Tibial artery (tissue), 4 donors: ENCODE data around the gene TLK1.

Source experiments
- DNase-seq, 2 donors: peaks; one replicate each; pipeline ENCODE4 v3.0.0-alpha.2; 2019
- H3K27ac ChIP-seq, 2 donors: fragments of 200-600 bp; sonication (generic) in 1 of 2; 1 replicate in 1 of 2; 2 replicates in 1 of 2; pipeline ENCODE4 v1.5.1; 2018 to 2019; ENCODE audit warnings: mild to moderate bottlenecking in 1 of 2
- H3K27me3 ChIP-seq, 2 donors: fragments of 200-600 bp; sonication (generic) in 1 of 2; one replicate each; pipeline versions ENCODE4 v1.5.1 to v1.6.0; 2016 to 2019
- H3K36me3 ChIP-seq, 3 donors: fragments of 200-600 bp; sonication (generic) in 2 of 3; one replicate each; pipeline ENCODE4 v1.5.1; 2016 to 2019; ENCODE audit warnings: mild to moderate bottlenecking in 2 of 3
- H3K4me1 ChIP-seq, 4 donors: fragments of 200-600 bp; sonication (generic) in 2 of 4; 1 replicate in 3 of 4; 2 replicates in 1 of 4; pipeline ENCODE4 v1.5.1; 2016 to 2019
- H3K4me3 ChIP-seq, 2 donors: fragments of 200-600 bp; sonication (generic) in 1 of 2; 1 replicate in 1 of 2; 2 replicates in 1 of 2; pipeline ENCODE4 v1.5.1; 2018 to 2019; ENCODE audit warnings: mild to moderate bottlenecking in 2 of 2
- H3K9me3 ChIP-seq, 3 donors: fragments of 200-600 bp; sonication (generic) in 1 of 3; one replicate each; pipeline ENCODE4 v1.5.1; 2016 to 2019
- intact Hi-C: fragments of 100-400 bp; cut with DNase I; formaldehyde crosslinking; loops from one replicate; pipeline ENCODE4 v1.15.0; 2023; ENCODE audit warnings: low total_unique reads
- TF ChIP-seq, protein P1 (sequence below), 2 experiments: fragments of 200-600 bp in 1 of 2; fragments of 450-650 bp in 1 of 2; IDR thresholded peaks; one replicate each; pipeline ENCODE4 v1.5.1; 2017 to 2019; ENCODE audit warnings: antibody characterized with exemption in 2 of 2, mild to moderate bottlenecking in 1 of 2, moderate library complexity in 1 of 2

TLK1 gene

GRCh38 chr2:171185941-171186340, 25.2 kb upstream of the TLK1 start:
- Histone ChIP-seq H3K27ac (peak overlapping the region in 1 of 2 donors; percentile 25), H3K27me3 (no peaks in the 10 kb centered on the region), H3K4me3 (no peak overlapping the region), H3K36me3 (no peaks in the 10 kb centered on the region), H3K9me3 (no peaks in the 10 kb centered on the region), H3K4me1 (peaks cover 0 to 15% (median 5%) of the 10 kb centered on the region in 4 donors)
- TF ChIP-seq, protein P1, sequence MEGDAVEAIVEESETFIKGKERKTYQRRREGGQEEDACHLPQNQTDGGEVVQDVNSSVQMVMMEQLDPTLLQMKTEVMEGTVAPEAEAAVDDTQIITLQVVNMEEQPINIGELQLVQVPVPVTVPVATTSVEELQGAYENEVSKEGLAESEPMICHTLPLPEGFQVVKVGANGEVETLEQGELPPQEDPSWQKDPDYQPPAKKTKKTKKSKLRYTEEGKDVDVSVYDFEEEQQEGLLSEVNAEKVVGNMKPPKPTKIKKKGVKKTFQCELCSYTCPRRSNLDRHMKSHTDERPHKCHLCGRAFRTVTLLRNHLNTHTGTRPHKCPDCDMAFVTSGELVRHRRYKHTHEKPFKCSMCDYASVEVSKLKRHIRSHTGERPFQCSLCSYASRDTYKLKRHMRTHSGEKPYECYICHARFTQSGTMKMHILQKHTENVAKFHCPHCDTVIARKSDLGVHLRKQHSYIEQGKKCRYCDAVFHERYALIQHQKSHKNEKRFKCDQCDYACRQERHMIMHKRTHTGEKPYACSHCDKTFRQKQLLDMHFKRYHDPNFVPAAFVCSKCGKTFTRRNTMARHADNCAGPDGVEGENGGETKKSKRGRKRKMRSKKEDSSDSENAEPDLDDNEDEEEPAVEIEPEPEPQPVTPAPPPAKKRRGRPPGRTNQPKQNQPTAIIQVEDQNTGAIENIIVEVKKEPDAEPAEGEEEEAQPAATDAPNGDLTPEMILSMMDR (IDR thresholded peaks at IDR 0.05) = no peak
- intact Hi-C loops = no loop called here
- no peak for DNase-seq

DNA sequence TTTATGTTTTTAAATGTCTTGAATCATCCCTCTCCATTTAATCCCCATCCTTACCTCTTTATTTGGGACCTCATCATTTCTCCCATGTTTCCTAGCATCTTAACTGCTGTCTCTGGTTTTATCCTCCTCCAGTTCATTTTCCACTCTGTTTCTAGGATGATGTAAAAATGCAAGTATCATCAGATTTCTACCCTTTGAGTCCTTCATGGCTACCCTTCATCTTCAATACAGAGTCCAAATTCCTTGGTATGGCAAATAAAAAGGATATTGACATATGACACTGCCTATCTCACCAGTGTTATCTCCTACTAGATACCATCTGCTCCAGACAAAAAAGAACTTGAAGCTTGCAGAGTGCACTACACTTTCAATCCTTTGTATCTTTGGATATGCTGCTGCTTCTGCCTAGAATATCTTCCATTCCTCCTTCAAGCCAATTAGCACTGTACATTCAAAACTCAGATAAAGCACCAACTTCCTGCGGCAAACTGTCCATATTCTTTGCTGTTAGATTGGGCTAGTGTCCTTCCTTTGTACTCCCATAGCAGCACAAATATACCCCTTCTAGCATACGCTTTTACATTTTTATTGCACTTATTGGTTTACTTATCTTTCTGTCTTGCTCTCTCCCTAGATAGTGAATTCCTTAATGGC, 24.6 kb upstream of the TLK1 start:
- H3K27me3 ChIP-seq = no peaks in the 10 kb centered on the region
- intact Hi-C loops = no loop called here
- TF ChIP-seq, protein P1 (IDR thresholded peaks at IDR 0.05) = no peak
- H3K9me3 ChIP-seq = no peaks in the 10 kb centered on the region
- H3K4me1 ChIP-seq = peaks cover 0 to 15% (median 5%) of the 10 kb centered on the region in 4 donors
- H3K27ac ChIP-seq = no peak overlapping the region
- no peak for DNase-seq
- no peak overlapping the region for H3K4me3 ChIP-seq
- H3K36me3 ChIP-seq = no peaks in the 10 kb centered on the region

GRCh38 chr2:171181064-171182049, 20.7 kb upstream of the TLK1 start:
- H3K36me3 ChIP-seq = no peaks in the 10 kb centered on the region
- no peak for DNase-seq

GRCh38 chr2:171180229-171180930, 19.7 kb upstream of the TLK1 start:
- intact Hi-C loops = no loop called here

More at GRCh38 chr2:171181064-171182049, 20.7 kb upstream of the TLK1 start:
- no peaks in the 10 kb centered on the region for H3K9me3 ChIP-seq
- no peak overlapping the region for H3K4me3 ChIP-seq
- no peaks in the 10 kb centered on the region for H3K27me3 ChIP-seq
- intact Hi-C loops = no loop called here
- TF ChIP-seq, protein P1 (IDR thresholded peaks at IDR 0.05) = no peak
- no peak overlapping the region for H3K27ac ChIP-seq
- peaks cover 0 to 15% (median 5%) of the 10 kb centered on the region in 4 donors for H3K4me1 ChIP-seq

GRCh38 chr2:171178993-171179392, 18.3 kb upstream of the TLK1 start:
- Histone ChIP-seq H3K27ac (no peak overlapping the region), H3K9me3 (no peaks in the 10 kb centered on the region), H3K4me1 (no peaks in the 10 kb centered on the region), H3K27me3 (no peaks in the 10 kb centered on the region), H3K36me3 (no peaks in the 10 kb centered on the region), H3K4me3 (no peak overlapping the region)
- TF ChIP-seq, protein P1 (IDR thresholded peaks at IDR 0.05) = no peak
- intact Hi-C loops = no loop called here
- no peak for DNase-seq

More at GRCh38 chr2:171180229-171180930, 19.7 kb upstream of the TLK1 start:
- Histone ChIP-seq H3K4me3 (no peak overlapping the region), H3K27me3 (no peaks in the 10 kb centered on the region), H3K4me1 (peaks cover 0 to 5% (median 1%) of the 10 kb centered on the region in 4 donors), H3K36me3 (no peaks in the 10 kb centered on the region), H3K27ac (no peak overlapping the region), H3K9me3 (no peaks in the 10 kb centered on the region)
- TF ChIP-seq, protein P1 (IDR thresholded peaks at IDR 0.05) = no peak
- DNase-seq = no peak
